HFFc6 (cell line): Measurements from ENCODE around the gene MAN1B1. TPM values are rescaled to one million over a fixed set of nuclear protein-coding genes. Genes with fewer than 3 reads are reported as not detected.

Experiments
- DNase-seq: peaks from one replicate; pipeline ENCODE4 v3.0.0-alpha.2; 2018
- H3K27ac Mint-ChIP-seq: 2 replicates; pipeline ENCODE4 v1.8.0; 2020; ENCODE audit warnings: mild to moderate bottlenecking, mixed read lengths
- H3K27me3 Mint-ChIP-seq: 2 replicates; pipeline ENCODE4 v1.8.0; 2021; ENCODE audit warnings: mild to moderate bottlenecking, moderate library complexity, mixed read lengths; ENCODE audit not compliant: insufficient read depth
- H3K36me3 Mint-ChIP-seq: 2 replicates; pipeline ENCODE4 v1.8.0; 2021; ENCODE audit warnings: low read depth, mixed read lengths
- H3K4me1 Mint-ChIP-seq: 2 replicates; pipeline ENCODE4 v1.8.0; 2020; ENCODE audit warnings: low read depth, mixed read lengths
- H3K4me3 Mint-ChIP-seq: 2 replicates; pipeline ENCODE4 v1.8.0; 2020; ENCODE audit warnings: mild to moderate bottlenecking, moderate library complexity, mixed read lengths
- H3K9me3 Mint-ChIP-seq: 2 replicates; pipeline ENCODE4 v1.8.0; 2020; ENCODE audit warnings: mild to moderate bottlenecking, mixed read lengths
- CTCF ChIP-seq: fragments of 200-600 bp; sonication (generic); IDR thresholded peaks from 2 replicates; pipeline ENCODE4 v1.5.0; 2021; ENCODE audit warnings: antibody characterized with exemption, mild to moderate bottlenecking
- total RNA-seq, 6 experiments: library from RNA; stranded (reverse); fragmentation: NEBNext Ultra II Directional; extraction: Animal tissue kit (Norgen Biotek cat#: 25700); gene quantifications; 2 replicates in 1 of 6; 3 replicates in 5 of 6; pipeline ENCODE4 v1.2.3, GENCODE V29; 2021

MAN1B1 gene
- total RNA-seq, 6 experiments from 2014 or later: 70.1 to 90.2 (median 77.6) TPM

DNA sequence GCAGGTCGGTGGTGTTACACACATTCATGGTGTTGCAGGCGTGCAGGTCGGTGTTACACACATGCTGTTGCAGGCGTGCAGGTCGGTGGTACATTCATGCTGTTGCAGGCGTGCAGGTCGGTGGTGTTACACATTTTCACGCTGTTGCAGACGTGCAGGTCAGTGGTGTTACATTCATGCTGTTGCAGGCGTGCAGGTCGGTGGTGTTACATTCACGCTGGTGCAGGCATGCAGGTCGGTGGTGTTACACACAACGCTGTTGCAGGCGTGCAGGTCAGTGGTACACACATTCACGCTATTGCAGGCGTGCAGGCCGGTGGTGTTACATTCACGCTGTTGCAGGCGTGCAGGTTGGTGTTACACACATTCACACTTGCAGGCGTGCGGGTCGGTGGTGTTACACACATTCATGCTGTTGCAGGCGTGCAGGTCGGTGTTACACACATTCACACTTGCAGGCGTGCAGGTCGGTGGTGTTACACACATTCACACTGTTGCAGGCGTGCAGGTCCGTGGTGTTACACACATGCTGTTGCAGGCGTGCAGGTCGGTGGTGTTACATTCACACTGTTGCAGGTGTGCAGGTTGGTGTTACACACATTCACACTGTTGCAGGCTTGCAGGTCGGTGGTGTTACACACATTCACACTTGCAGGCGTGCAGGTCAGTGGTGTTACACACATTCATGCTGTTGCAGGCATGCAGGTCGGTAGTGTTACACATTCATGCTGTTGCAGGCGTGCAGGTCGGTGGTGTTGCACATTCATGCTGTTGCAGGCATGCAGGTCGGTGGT lies 16.6 kb downstream of the MAN1B1 start:
- no peak overlapping the region for H3K4me3 Mint-ChIP-seq
- no peak for DNase-seq
- peaks cover 18% of the 10 kb centered on the region for H3K36me3 Mint-ChIP-seq
- TF ChIP-seq CTCF: no peak
- H3K9me3 Mint-ChIP-seq: no peaks in the 10 kb centered on the region
- no peaks in the 10 kb centered on the region for H3K4me1 Mint-ChIP-seq
- no peak overlapping the region for H3K27ac Mint-ChIP-seq
- H3K27me3 Mint-ChIP-seq: no peaks in the 10 kb centered on the region; the same call in none of the 2 replicates

DNA sequence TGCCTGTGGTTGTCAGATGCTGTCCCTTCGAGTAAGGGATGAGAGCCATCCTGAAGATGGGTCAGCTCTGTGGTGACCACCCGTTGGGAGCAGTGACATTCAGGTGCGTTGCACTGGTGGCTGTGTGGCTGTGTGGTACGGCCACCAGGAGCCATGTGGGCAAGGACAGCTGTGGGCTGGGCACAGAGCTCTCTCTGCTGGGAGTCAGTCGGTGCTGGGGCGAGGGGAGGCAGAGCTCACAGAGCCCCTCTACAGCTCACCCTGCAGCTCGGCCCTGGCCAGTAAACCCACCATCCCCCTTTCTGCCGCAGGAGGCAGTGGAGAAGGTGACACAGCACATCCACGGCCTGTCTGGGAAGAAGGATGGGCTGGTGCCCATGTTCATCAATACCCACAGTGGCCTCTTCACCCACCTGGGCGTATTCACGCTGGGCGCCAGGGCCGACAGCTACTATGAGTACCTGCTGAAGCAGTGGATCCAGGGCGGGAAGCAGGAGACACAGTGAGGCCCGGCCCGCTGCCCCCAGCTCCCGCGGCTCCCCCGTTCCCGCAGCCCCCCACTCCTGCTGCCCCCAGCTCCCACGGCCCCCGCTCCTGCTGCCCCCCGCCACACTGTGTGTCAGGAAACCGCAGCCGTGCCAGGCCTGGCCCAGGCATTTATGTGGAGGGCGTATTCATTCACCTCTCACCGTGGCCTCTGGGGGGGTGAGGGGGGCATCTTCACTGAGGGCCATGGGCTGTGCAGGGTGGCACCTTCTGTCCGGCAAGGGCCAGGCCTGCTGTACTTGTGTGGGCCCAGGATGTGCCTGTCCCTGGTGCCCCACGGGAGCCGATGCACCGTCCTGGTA lies 19.3 kb downstream of the MAN1B1 start:
- H3K4me3 Mint-ChIP-seq: no peak overlapping the region
- no peaks in the 10 kb centered on the region; the same call in none of the 2 replicates for H3K27me3 Mint-ChIP-seq
- no peak overlapping the region for H3K27ac Mint-ChIP-seq
- H3K36me3 Mint-ChIP-seq: peaks cover 9% of the 10 kb centered on the region
- no peak for TF ChIP-seq CTCF
- no peaks in the 10 kb centered on the region for H3K4me1 Mint-ChIP-seq
- no peaks in the 10 kb centered on the region for H3K9me3 Mint-ChIP-seq
- no peak for DNase-seq

DNA sequence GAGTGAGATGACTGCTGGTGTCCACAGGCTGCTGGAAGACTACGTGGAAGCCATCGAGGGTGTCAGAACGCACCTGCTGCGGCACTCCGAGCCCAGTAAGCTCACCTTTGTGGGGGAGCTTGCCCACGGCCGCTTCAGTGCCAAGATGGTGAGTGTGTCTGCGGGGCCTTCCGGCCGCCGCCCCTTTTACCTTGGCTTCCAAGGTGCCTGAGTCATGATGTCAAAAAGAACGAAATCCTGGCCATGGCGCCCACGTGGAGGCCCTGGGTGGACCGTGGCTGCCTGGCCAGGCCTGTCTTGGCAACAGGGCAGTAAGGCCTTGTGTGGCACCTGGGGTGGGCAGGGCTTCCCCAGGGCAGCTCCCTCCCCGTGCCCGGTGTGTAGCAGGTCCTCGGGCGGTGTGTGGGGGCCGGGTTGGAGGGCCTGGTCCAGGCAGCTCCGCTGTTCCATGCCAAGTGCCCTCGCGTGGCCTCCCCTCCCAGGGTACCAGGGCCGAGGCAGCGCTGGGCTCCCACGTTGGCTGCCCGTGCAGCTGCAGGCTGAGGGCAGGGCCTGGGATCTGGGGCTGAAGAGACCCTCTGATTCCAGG lies 20.0 kb downstream of the MAN1B1 start:
- H3K9me3 Mint-ChIP-seq: no peaks in the 10 kb centered on the region
- H3K36me3 Mint-ChIP-seq: peaks cover 9% of the 10 kb centered on the region
- no peaks in the 10 kb centered on the region for H3K4me1 Mint-ChIP-seq
- H3K4me3 Mint-ChIP-seq: no peak overlapping the region
- no peak for TF ChIP-seq CTCF
- DNase-seq: no peak
- no peaks in the 10 kb centered on the region; the same call in none of the 2 replicates for H3K27me3 Mint-ChIP-seq
- H3K27ac Mint-ChIP-seq: no peak overlapping the region

GRCh38 chr9:137107312-137107921 lies 20.6 kb downstream of the MAN1B1 start:
- Mint-ChIP-seq H3K36me3 (peaks cover 9% of the 10 kb centered on the region), H3K4me3 (no peak overlapping the region), H3K4me1 (no peaks in the 10 kb centered on the region), H3K9me3 (no peaks in the 10 kb centered on the region), H3K27me3 (no peaks in the 10 kb centered on the region; the same call in none of the 2 replicates), H3K27ac (no peak overlapping the region)
- TF ChIP-seq CTCF: no peak
- DNase-seq: no peak

DNA sequence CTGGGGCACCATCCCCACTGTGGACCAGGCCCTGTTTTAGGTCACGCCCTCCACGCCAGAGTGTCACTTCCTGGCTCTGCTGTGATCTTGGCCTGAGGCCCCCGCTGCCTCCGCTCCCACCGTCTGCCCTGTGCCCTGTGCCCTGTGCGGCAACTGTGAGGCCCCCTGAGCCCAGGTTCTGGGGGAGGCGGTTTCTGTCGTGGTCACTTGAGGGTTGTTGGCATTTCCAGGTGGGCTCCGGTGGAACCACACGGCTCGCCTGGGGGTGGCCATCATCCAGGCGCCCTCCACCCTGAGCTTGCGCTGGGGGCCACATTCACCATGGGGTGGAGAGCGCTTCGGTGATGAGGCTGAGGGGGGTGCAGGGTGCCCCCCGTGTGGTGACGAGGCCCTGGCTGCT lies 21.2 kb downstream of the MAN1B1 start:
- H3K9me3 Mint-ChIP-seq: no peaks in the 10 kb centered on the region
- TF ChIP-seq CTCF: no peak
- no peaks in the 10 kb centered on the region; the same call in none of the 2 replicates for H3K27me3 Mint-ChIP-seq

More for the DNA sequence above, 21.2 kb downstream of the MAN1B1 start:
- H3K4me1 Mint-ChIP-seq: no peaks in the 10 kb centered on the region
- no peak overlapping the region for H3K4me3 Mint-ChIP-seq
- DNase-seq: no peak
- peaks cover 9% of the 10 kb centered on the region for H3K36me3 Mint-ChIP-seq
- H3K27ac Mint-ChIP-seq: no peak overlapping the region
